K562 (cell line): ENCODE measurements around the gene NAP1L1. TPM values are rescaled to one million over a fixed set of nuclear protein-coding genes. Genes with fewer than 3 reads are reported as not detected.

Experiments
- ARID2 ChIP-seq: fragments of 450-650 bp; IDR thresholded peaks from 2 replicates; pipeline ENCODE4 v1.6.1; 2017; ENCODE audit warnings: antibody characterized with exemption, mild to moderate bottlenecking
- CSDE1 ChIP-seq, 2 experiments: fragments of 450-650 bp; IDR thresholded peaks; 2 replicates each; pipeline ENCODE4 v1.6.1; 2016; ENCODE audit warnings: mild to moderate bottlenecking in 1 of 2
- GABPB2 ChIP-seq: fragments of 250-450 bp; sonication (Bioruptor Pico); conservative IDR thresholded peaks from 2 replicates; pipeline ENCODE4 v1.5.1; 2021; ENCODE audit warnings: mild to moderate bottlenecking
- GTF2E2 ChIP-seq: fragments of 200-800 bp; sonication (Bioruptor generic); IDR thresholded peaks from 2 replicates; pipeline ENCODE4 v1.6.1; 2016; ENCODE audit warnings: missing genetic modification characterization, missing compliant biosample characterization
- MBD1 ChIP-seq: fragments of 250-450 bp; sonication (Bioruptor Pico); IDR thresholded peaks from 2 replicates; pipeline ENCODE4 v1.8.0; 2022; ENCODE audit warnings: inconsistent platforms
- MNT ChIP-seq, 2 experiments: fragments of 450-650 bp; conservative IDR thresholded peaks; 2 replicates each; pipeline ENCODE4 v1.6.1; 2017; ENCODE audit warnings: mild to moderate bottlenecking in 2 of 2, moderate library complexity in 2 of 2
- MTA3 ChIP-seq: fragments of 450-650 bp; formaldehyde crosslinking; IDR thresholded peaks from 2 replicates; pipeline ENCODE4 v1.6.1; 2017; ENCODE audit warnings: mild to moderate bottlenecking, borderline replicate concordance
- NFRKB ChIP-seq: fragments of 450-650 bp; IDR thresholded peaks from 2 replicates; pipeline ENCODE4 v1.6.1; 2016; ENCODE audit warnings: low read depth
- NR3C1 ChIP-seq: sonication (generic); formaldehyde crosslinking; IDR thresholded peaks from 2 replicates; pipeline ENCODE4 v1.8.1; 2022; ENCODE audit warnings: missing genetic modification reagents
- PHF20 ChIP-seq: fragments of 450-650 bp; IDR thresholded peaks from 2 replicates; pipeline ENCODE4 v1.6.1; 2018; ENCODE audit not compliant: partially characterized antibody
- PREB ChIP-seq: sonication (generic); formaldehyde crosslinking; IDR thresholded peaks from 2 replicates; pipeline ENCODE4 v1.8.1; 2023; ENCODE audit warnings: mild to moderate bottlenecking, missing genetic modification reagents
- RBM17 ChIP-seq: fragments of 200-400 bp; formaldehyde crosslinking; IDR thresholded peaks from 2 replicates; pipeline ENCODE4 v1.6.1; 2017; ENCODE audit warnings: low read depth, mild to moderate bottlenecking, low read length, borderline replicate concordance
- REST ChIP-seq, 2 experiments: fragments of 450-650 bp; formaldehyde crosslinking in 1 of 2; IDR thresholded peaks; 2 replicates each; pipeline versions ENCODE4 v1.4.0 to v1.6.1; 2014 to 2020; ENCODE audit warnings: mild to moderate bottlenecking in 2 of 2, borderline replicate concordance in 1 of 2, low read depth in 1 of 2
- TEAD1 ChIP-seq, 2 experiments: fragments of 450-650 bp in 1 of 2; sonication (generic) in 1 of 2; formaldehyde crosslinking; IDR thresholded peaks; 2 replicates each; pipeline versions ENCODE4 v1.4.0 to v1.8.0; 2020 to 2022; ENCODE audit warnings: mild to moderate bottlenecking in 2 of 2, missing genetic modification reagents in 1 of 2
- XRCC5 ChIP-seq: fragments of 200-400 bp; formaldehyde crosslinking; IDR thresholded peaks from 2 replicates; pipeline ENCODE4 v1.6.1; 2017; ENCODE audit warnings: low read depth, mild to moderate bottlenecking, low read length
- polyA plus RNA-seq, 8 experiments: library from polyadenylated mRNA; depleted of rRNA in 4 of 8; stranded (reverse) in 5 of 8; unstranded in 3 of 8; fragments of >200 nt; fragmentation: Nextera tagmentation in 2 of 8; fragmentation: Illumina TruSeq in 1 of 8; extraction: Ambion mirVana in 2 of 8; extraction: Trizol in 1 of 8; gene quantifications; 2 replicates each; pipeline versions ENCODE4 v1.2.1 to v1.2.3, GENCODE V29; 2011 to 2014; ENCODE audit warnings: inconsistent platforms in 1 of 8, missing spikeins in 1 of 8
- total RNA-seq, 7 experiments: library from RNA; depleted of rRNA in 6 of 7; stranded (reverse); fragments of >200 nt in 6 of 7; fragmentation: Illumina TruSeq in 2 of 7; extraction: Trizol in 2 of 7; gene quantifications; 2 replicates each; pipeline versions ENCODE4 v1.2.1 to v1.2.3, GENCODE V29; 2011 to 2021; ENCODE audit warnings: low replicate concordance in 1 of 7

The NAP1L1 gene
- total and polyA plus RNA-seq, 9 of the 15 experiments (the other 6 are each of a cell fraction or from before 2014, with no cell fraction given): 287 to 747 (median 450) TPM

- TF ChIP-seq REST (IDR thresholded peaks at IDR 0.05; ENCODE audit: borderline replicate concordance) (peak; percentile 86), REST (CRISPR knock-in tag; IDR thresholded peaks at IDR 0.05; ENCODE audit: low read depth) (no peak), NFRKB (0 out of 2 replicates have a peak, but pooled peaks have one; percentile 21), MBD1 (CRISPR knock-in tag) (no peak), PREB (CRISPR knock-in tag) (no peak), CSDE1 (IDR thresholded peaks at IDR 0.05) (no peak), XRCC5 (peak; percentile 87; the same call in 1 of the 2 replicates), TEAD1 (CRISPR knock-in tag; IDR thresholded peaks at IDR 0.05) (no peak; a peak in 1 of 4 replicates), PHF20 (no peak), GTF2E2 (peak; percentile 82), RBM17 (no peak), MNT (conservative IDR thresholded peaks at IDR 0.05) (peak; percentile 24 to 64; a peak in 2 of 4 replicates), NR3C1 (CRISPR knock-in tag) (peak; percentile 82), ARID2 (no peak), MTA3 (0 out of 2 replicates have a peak, but pooled peaks have one; percentile 32), GABPB2 (CRISPR knock-in tag) (no peak)
Observed at GRCh38 chr12:76031414-76032042, 53.0 kb downstream of the NAP1L1 start, which contains the start of gene PHLDA1 (continued).
